ENCODE measurements around the gene EPB41L4B.
"Not testable (repeated sequence)": the region's sequence is repeated elsewhere in the genome, so short reads cannot be mapped to it uniquely, and the experiment has no call there.

The EPB41L4B gene

GRCh38 chr9:109242014-109242413 lies 78.8 kb downstream of the EPB41L4B start:
- no peak for DNase-seq

- DNase-seq: no peak
These were observed 79.7 kb downstream of the EPB41L4B start for GRCh38 chr9:109241207-109241606.

GRCh38 chr9:109239240-109239639 lies 81.6 kb downstream of the EPB41L4B start:
- DNase-seq: no peak

- no peak for DNase-seq
These were observed 82.2 kb downstream of the EPB41L4B start for GRCh38 chr9:109238655-109239054.

- DNase-seq: no peak
These were observed 82.7 kb downstream of the EPB41L4B start for GRCh38 chr9:109238125-109238524.

GRCh38 chr9:109232449-109233237 lies 88.2 kb downstream of the EPB41L4B start:
- DNase-seq: no peak

- DNase-seq: no peak
These were observed 89.3 kb downstream of the EPB41L4B start for GRCh38 chr9:109231593-109231992.

- DNase-seq: no peak
These were observed 90.6 kb downstream of the EPB41L4B start for GRCh38 chr9:109230277-109230676.

GRCh38 chr9:109229682-109230081 lies 91.2 kb downstream of the EPB41L4B start:
- no peak for DNase-seq

- DNase-seq: no peak
These were observed 92.7 kb downstream of the EPB41L4B start for GRCh38 chr9:109228093-109228642.

GRCh38 chr9:109225629-109226028 lies 95.2 kb downstream of the EPB41L4B start:
- no peak for DNase-seq

- no peak for DNase-seq
These were observed 96.1 kb downstream of the EPB41L4B start for GRCh38 chr9:109224751-109225150.

GRCh38 chr9:109218242-109218641 lies 102.6 kb downstream of the EPB41L4B start:
- not testable (repeated sequence) for DNase-seq

- no peak for DNase-seq
These were observed 106.4 kb downstream of the EPB41L4B start for GRCh38 chr9:109214414-109214813.

GRCh38 chr9:109213285-109214121 lies 107.4 kb downstream of the EPB41L4B start:
- no peak for DNase-seq

GRCh38 chr9:109212768-109213167 lies 108.1 kb downstream of the EPB41L4B start:
- DNase-seq: no peak

- DNase-seq: no peak
These were observed 114.2 kb downstream of the EPB41L4B start for GRCh38 chr9:109206670-109207069.

- DNase-seq: no peak
These were observed 115.3 kb downstream of the EPB41L4B start for GRCh38 chr9:109205526-109205925.

GRCh38 chr9:109203761-109204360 lies 117.0 kb downstream of the EPB41L4B start:
- DNase-seq: no peak

- DNase-seq: no peak
These were observed 121.2 kb downstream of the EPB41L4B start for GRCh38 chr9:109199676-109200075.

GRCh38 chr9:109198736-109199382 lies 122.0 kb downstream of the EPB41L4B start:
- DNase-seq: no peak

- DNase-seq: no peak
These were observed 126.8 kb downstream of the EPB41L4B start for GRCh38 chr9:109193974-109194556.
